GM21737 (cell line): Measurements from ENCODE around the gene CLEC18A.
"Not testable (repeated sequence)": the region's sequence is repeated elsewhere in the genome, so short reads cannot be mapped to it uniquely, and the experiment has no call there.

Experiments
- ATAC-seq: cut with Tn5 transposase; IDR thresholded peaks from one replicate; pipeline ENCODE4 v1.9.1; 2021; ENCODE audit warnings: mild to moderate bottlenecking, moderate library complexity; ENCODE audit not compliant: unreplicated experiment

Gene CLEC18A

GRCh38 chr16:69951672-69952031, 518 bp downstream of the CLEC18A start:
- ATAC-seq: not testable (repeated sequence)

DNA sequence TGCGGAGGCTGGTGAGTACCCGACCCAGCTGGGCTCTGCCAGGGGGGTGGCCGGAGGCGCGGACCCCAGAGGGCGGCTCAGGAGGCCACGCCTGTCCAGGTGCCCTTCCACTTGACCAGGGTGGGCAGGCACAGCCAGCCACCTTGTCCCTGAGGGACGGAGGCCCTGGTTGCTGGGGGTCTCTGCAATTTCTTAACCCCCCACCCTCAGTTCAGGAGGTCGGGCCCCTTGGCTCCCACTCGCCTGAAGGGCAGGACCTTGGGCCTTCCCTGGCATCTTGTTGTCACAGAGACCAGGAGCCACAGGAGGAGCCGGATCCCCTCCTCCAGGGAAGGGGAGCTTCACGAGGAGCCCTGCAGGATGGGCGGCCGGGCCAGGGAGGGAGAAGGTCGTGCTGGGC, 982 bp downstream of the CLEC18A start:
- ATAC-seq: not testable (repeated sequence)

- not testable (repeated sequence) for ATAC-seq
Measured at GRCh38 chr16:69952572-69953355, 1.6 kb downstream of the CLEC18A start.

- not testable (repeated sequence) for ATAC-seq
Measured at GRCh38 chr16:69954241-69954640, 3.1 kb downstream of the CLEC18A start.

- ATAC-seq: not testable (repeated sequence)
Measured at GRCh38 chr16:69963312-69963711, 12.2 kb downstream of the CLEC18A start.

- not testable (repeated sequence) for ATAC-seq
Measured at GRCh38 chr16:69964960-69965660, 14.0 kb downstream of the CLEC18A start.

GRCh38 chr16:69965661-69966054, 14.5 kb downstream of the CLEC18A start:
- ATAC-seq: not testable (repeated sequence)

GRCh38 chr16:69967688-69968087, 16.6 kb downstream of the CLEC18A start:
- not testable (repeated sequence) for ATAC-seq

- ATAC-seq: not testable (repeated sequence)
Measured at GRCh38 chr16:69968125-69968524, 17.0 kb downstream of the CLEC18A start.

DNA sequence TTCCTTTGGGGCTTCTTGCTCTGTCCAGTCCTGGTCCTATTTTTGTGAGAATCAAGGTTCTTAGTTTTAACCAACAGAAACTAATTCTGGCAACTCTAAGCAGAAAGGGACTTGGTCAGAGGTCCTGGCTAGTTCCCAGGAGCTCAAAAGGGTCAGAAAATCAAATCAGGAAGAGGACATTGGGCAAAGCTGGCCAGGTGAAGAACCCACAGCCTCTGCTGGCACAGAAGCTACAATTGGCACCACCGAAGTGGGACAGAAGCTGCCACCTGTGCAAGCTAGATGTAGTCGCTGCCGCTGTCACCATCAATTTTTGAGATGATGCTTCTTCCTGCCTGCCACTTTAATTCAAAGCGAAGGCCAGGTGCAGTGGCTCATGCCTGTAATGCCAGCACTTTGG, 18.5 kb downstream of the CLEC18A start:
- not testable (repeated sequence) for ATAC-seq

GRCh38 chr16:69972120-69972519, 21.0 kb downstream of the CLEC18A start:
- not testable (repeated sequence) for ATAC-seq

- not testable (repeated sequence) for ATAC-seq
Measured at GRCh38 chr16:69972935-69973334, 21.8 kb downstream of the CLEC18A start.

- ATAC-seq: not testable (repeated sequence)
Measured at GRCh38 chr16:69985196-69985595, 34.1 kb downstream of the CLEC18A start.

DNA sequence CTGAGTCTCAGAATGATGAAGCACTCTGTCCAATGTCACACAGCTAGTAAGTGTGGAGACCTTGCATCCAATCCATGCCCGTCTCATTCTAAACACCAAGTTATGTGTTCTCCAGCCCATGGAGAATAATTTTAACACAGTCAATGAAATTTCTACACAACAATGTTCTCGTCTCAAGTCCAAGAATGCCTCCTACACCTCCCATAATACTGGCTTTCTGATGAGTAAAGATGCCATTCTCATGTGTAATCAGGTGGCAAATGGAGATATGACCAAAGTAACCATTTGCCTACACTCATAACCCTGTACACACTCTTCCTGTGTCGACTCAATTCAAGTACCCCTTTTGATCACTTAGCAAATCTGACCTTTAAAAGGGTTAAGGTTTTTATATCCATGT, 46.8 kb downstream of the CLEC18A start:
- not testable (repeated sequence) for ATAC-seq

DNA sequence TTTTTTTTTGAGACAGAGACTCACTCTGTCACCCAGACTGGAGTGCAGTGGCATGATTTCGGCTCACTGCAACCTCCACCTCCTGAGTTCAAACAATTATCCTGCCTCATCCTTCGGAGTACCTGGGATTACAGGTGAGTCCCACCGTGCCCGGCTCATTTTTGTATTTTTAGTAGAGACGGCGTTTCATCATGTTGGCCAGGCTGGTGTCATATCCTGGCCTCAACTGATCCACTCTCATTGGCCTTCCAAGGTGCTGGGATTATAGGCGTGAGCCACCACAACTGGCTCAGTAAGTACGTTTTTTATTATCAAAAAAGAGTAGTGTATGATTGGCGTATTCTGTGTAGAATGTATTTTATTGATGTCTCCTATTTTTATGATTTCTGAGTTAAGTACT, 48.7 kb downstream of the CLEC18A start:
- not testable (repeated sequence) for ATAC-seq

DNA sequence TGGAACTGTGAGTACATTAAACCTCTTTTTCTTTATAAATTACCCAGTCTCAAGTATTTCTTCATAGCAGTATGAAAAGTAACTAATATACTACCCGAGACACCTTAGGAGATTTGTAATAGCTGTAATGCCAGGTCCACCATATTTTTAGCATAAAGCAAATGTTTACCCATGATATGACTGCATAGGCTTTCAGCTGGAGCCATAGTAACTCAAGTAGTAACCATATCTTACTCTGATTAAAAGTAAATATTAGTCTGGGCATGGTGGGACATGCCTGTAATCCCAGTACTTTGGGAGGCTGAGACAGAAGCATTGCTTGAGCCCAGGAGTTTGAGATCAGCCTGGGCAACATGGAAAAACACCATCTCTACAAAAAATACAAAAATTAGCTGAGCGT, 52.4 kb downstream of the CLEC18A start:
- not testable (repeated sequence) for ATAC-seq

DNA sequence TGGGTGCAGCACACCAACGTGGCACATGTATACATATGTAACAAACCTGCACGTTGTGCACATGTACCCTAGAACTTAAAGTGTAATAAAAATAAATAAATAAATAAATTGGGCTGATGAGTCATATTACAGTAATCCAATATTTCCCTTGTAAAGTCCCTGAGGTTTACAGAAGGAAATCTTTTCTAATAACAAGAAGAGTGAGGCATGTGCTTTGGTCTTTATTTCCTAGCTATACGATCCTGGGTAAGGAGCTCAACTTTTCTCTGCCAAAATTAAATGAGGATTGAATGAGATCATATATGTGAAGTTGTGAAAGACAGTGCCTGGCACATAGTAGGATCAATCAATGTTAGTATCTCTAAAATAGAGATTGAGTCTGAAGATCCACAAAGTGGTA, 57.5 kb downstream of the CLEC18A start:
- ATAC-seq: not testable (repeated sequence)

GRCh38 chr16:70010615-70011014, 59.5 kb downstream of the CLEC18A start:
- ATAC-seq: not testable (repeated sequence)

DNA sequence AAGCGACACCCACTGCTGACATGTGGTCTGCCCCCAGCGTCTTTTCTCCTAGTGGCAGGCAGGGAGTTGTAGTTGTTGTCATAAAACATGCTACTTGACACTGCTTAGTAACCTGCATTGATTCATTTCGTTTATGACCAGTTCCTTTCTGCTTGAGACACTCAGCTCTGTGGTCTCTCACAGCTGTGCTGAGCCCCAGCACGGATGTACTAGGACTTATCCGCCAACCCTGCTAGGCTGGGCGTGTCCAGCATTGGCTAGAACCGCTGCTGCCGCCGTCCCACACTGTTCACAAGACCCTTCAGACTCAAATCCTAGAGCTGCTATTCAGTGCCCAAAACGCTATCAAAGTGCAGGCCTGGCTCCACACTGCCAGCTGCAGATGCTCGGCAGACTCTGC, 60.0 kb downstream of the CLEC18A start:
- not testable (repeated sequence) for ATAC-seq

GRCh38 chr16:70012354-70012753, 61.2 kb downstream of the CLEC18A start:
- not testable (repeated sequence) for ATAC-seq

- not testable (repeated sequence) for ATAC-seq
Measured at GRCh38 chr16:70012951-70013350, 61.8 kb downstream of the CLEC18A start.
